OCI-LY1 (cell line): ENCODE results near the gene RRAS2.

Experiments used
- H2AFZ ChIP-seq: fragments of 200-600 bp; sonication (generic), shearing (Covaris generic); 2 replicates; pipeline ENCODE4 v1.6.0; 2014; ENCODE audit warnings: antibody characterized with exemption, mild to moderate bottlenecking, low read length
- H3F3A ChIP-seq: fragments of 200-600 bp; sonication (generic), shearing (Covaris generic); 2 replicates; pipeline ENCODE4 v1.6.0; 2014; ENCODE audit warnings: mild to moderate bottlenecking, antibody characterized with exemption, low read length, moderate library complexity; ENCODE audit not compliant: insufficient read depth
- H3K27ac ChIP-seq: fragments of 200-600 bp; sonication (generic); 2 replicates; pipeline ENCODE4 v1.5.1; 2014; ENCODE audit warnings: low read length, mixed run types, mild to moderate bottlenecking, low read depth; ENCODE audit not compliant: poor library complexity, severe bottlenecking
- H3K27me3 ChIP-seq: fragments of 200-600 bp; sonication (generic); 2 replicates; pipeline ENCODE4 v1.6.0; 2014; ENCODE audit warnings: antibody characterized with exemption, mild to moderate bottlenecking, low read length, moderate library complexity; ENCODE audit not compliant: insufficient read depth
- H3K36me3 ChIP-seq: fragments of 200-600 bp; sonication (generic); 2 replicates; pipeline ENCODE4 v1.6.1; 2014; ENCODE audit warnings: mild to moderate bottlenecking, antibody characterized with exemption, low read length, moderate library complexity, mixed read lengths; ENCODE audit not compliant: insufficient read depth
- H3K4me1 ChIP-seq: fragments of 200-600 bp; sonication (generic); 2 replicates; pipeline ENCODE4 v1.5.1; 2014; ENCODE audit warnings: mild to moderate bottlenecking, low read length, moderate library complexity; ENCODE audit not compliant: insufficient read depth, severe bottlenecking
- H3K4me2 ChIP-seq: fragments of 200-600 bp; sonication (generic), shearing (Covaris generic); 2 replicates; pipeline ENCODE4 v1.6.1; 2014; ENCODE audit warnings: low read length
- H3K4me3 ChIP-seq: fragments of 200-600 bp; sonication (generic); 2 replicates; pipeline ENCODE4 v1.5.1; 2014; ENCODE audit warnings: low read length, low read depth, mild to moderate bottlenecking, mixed read lengths; ENCODE audit not compliant: poor library complexity, severe bottlenecking
- H3K79me2 ChIP-seq: fragments of 200-600 bp; shearing (Covaris generic); 2 replicates; pipeline ENCODE4 v1.6.1; 2016; ENCODE audit warnings: mixed run types, low read length, mixed read lengths; ENCODE audit not compliant: insufficient read depth
- H3K9ac ChIP-seq: fragments of 200-600 bp; sonication (generic), shearing (Covaris generic); 2 replicates; pipeline ENCODE4 v1.6.1; 2014; ENCODE audit warnings: mild to moderate bottlenecking, low read length, mixed read lengths
- H3K9me2 ChIP-seq: fragments of 200-600 bp; sonication (generic), shearing (Covaris generic); 2 replicates; pipeline ENCODE4 v1.6.1; 2014; ENCODE audit warnings: low read depth, mild to moderate bottlenecking, low read length, mixed read lengths
- H3K9me3 ChIP-seq: fragments of 200-600 bp; shearing (Covaris generic); 2 replicates; pipeline ENCODE4 v1.6.1; 2014; ENCODE audit warnings: low read length, mixed read lengths
- H4K20me1 ChIP-seq: fragments of 200-600 bp; sonication (generic), shearing (Covaris generic); 2 replicates; pipeline ENCODE4 v1.6.0; 2016; ENCODE audit warnings: mild to moderate bottlenecking, low read length; ENCODE audit not compliant: insufficient read depth
- EZH2 ChIP-seq: fragments of 200-600 bp; sonication (generic), shearing (Covaris generic); IDR thresholded peaks from 2 replicates; pipeline ENCODE4 v1.8.0; 2017; ENCODE audit warnings: borderline replicate concordance, mixed run types, mild to moderate bottlenecking, antibody characterized with exemption, low read length, moderate library complexity, mixed read lengths
- TF ChIP-seq, protein P1 (sequence below): fragments of 200-600 bp; sonication (generic), shearing (Covaris generic); IDR thresholded peaks from 2 replicates; pipeline ENCODE4 v1.5.1; 2017; ENCODE audit warnings: mild to moderate bottlenecking, antibody characterized with exemption, low read length, moderate library complexity, mixed read lengths

RRAS2 gene

DNA sequence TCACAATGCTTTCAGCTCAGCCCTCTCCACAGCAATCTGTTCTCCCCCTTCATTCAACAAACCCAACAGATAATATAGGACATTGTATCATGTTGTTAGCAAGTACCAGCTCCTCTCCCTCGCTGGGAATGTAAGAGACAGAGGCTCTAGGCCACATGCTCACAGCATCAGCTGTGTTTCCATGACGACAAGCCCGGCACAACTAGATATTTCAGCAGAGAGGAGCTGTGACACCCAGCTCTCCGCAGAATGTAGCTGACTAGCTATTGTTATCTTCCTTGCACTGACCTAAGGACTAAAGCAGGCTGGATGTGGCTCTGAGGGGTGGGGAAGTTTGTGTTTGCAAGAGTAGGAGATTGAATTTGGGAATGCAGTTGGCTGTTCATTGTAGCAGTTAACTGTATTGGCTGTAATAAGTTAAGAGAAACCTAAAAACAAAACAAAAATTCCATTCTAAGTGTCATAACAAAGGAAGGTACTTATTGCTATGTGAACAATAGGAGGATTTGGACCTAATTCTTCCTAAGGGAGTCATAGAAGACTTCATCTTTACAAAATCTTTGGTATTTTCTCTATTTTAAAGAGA is 28.0 kb upstream of the RRAS2 start:
- Histone ChIP-seq H3K4me1 (no peaks in the 10 kb centered on the region), H3K9me2 (no peaks in the 10 kb centered on the region), H3F3A (no peaks in the 10 kb centered on the region), H3K9me3 (no peaks in the 10 kb centered on the region), H3K36me3 (no peaks in the 10 kb centered on the region), H3K27ac (no peak overlapping the region), H4K20me1 (no peaks in the 10 kb centered on the region), H3K4me3 (no peak overlapping the region), H3K79me2 (no peaks in the 10 kb centered on the region), H3K4me2 (no peak overlapping the region), H2AFZ (no peak overlapping the region), H3K9ac (no peak overlapping the region), H3K27me3 (no peaks in the 10 kb centered on the region)
- no peak for TF ChIP-seq EZH2
- TF ChIP-seq, protein P1, sequence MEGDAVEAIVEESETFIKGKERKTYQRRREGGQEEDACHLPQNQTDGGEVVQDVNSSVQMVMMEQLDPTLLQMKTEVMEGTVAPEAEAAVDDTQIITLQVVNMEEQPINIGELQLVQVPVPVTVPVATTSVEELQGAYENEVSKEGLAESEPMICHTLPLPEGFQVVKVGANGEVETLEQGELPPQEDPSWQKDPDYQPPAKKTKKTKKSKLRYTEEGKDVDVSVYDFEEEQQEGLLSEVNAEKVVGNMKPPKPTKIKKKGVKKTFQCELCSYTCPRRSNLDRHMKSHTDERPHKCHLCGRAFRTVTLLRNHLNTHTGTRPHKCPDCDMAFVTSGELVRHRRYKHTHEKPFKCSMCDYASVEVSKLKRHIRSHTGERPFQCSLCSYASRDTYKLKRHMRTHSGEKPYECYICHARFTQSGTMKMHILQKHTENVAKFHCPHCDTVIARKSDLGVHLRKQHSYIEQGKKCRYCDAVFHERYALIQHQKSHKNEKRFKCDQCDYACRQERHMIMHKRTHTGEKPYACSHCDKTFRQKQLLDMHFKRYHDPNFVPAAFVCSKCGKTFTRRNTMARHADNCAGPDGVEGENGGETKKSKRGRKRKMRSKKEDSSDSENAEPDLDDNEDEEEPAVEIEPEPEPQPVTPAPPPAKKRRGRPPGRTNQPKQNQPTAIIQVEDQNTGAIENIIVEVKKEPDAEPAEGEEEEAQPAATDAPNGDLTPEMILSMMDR: no peak

DNA sequence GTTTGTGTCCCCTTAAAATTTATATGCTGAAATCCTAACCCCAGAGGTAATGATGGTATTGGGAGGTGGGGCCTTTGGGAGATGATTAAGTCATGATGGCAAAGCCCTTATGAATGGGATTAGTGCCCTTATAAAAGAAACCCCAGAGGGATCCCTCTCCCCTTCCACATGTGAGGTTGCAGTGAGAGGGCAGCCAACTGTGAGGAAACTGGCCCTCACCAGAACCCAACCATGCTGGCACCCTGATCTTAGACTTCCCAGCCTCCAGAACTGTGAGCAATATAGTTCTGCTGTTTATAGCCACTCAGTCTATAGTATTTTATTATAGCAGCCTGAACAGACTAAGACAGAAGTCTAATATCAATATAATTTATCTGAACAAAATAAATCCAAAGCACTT is 27.1 kb upstream of the RRAS2 start:
- H3K27me3 ChIP-seq: peaks cover 5% of the 10 kb centered on the region; the same call in 1 of the 2 replicates
- H3K9ac ChIP-seq: no peak overlapping the region
- no peak overlapping the region for H3K4me2 ChIP-seq
- no peaks in the 10 kb centered on the region for H3K9me3 ChIP-seq
- no peaks in the 10 kb centered on the region for H3K4me1 ChIP-seq
- H3K9me2 ChIP-seq: no peaks in the 10 kb centered on the region
- H3K27ac ChIP-seq: no peak overlapping the region
- H3K36me3 ChIP-seq: no peaks in the 10 kb centered on the region
- no peak overlapping the region for H3K4me3 ChIP-seq
- H3K79me2 ChIP-seq: no peaks in the 10 kb centered on the region
- TF ChIP-seq, protein P1: no peak
- no peak for TF ChIP-seq EZH2
- H3F3A ChIP-seq: no peaks in the 10 kb centered on the region
- H2AFZ ChIP-seq: no peak overlapping the region
- no peaks in the 10 kb centered on the region for H4K20me1 ChIP-seq

DNA sequence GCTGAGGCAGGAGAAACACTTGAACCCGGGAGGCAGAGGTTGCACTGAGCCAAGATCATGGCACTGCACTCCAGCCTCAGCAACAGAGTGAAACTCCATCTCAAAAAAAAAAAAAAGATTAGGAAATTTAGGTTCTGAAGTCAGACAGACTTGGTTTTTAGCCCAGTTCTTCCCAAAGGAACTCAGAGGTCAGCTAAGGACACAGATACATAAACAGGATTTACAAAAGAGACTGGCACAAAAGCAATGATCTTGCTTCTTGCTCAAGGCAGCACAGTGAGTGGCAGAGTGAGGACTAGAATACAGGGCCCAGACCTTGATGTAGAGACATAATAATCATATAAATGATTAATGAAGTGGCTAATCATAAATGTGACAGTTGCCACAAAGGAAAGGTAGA is 25.4 kb upstream of the RRAS2 start:
- TF ChIP-seq, protein P1: no peak
- TF ChIP-seq EZH2: no peak
- Histone ChIP-seq H3K4me3 (no peak overlapping the region), H4K20me1 (no peaks in the 10 kb centered on the region), H3K79me2 (no peaks in the 10 kb centered on the region), H3K9ac (no peak overlapping the region), H3K36me3 (no peaks in the 10 kb centered on the region), H3K9me3 (no peaks in the 10 kb centered on the region), H3K27ac (no peak overlapping the region), H3K9me2 (no peaks in the 10 kb centered on the region), H2AFZ (no peak overlapping the region), H3F3A (no peaks in the 10 kb centered on the region), H3K4me1 (no peaks in the 10 kb centered on the region), H3K27me3 (peaks cover 5% of the 10 kb centered on the region; the same call in 1 of the 2 replicates), H3K4me2 (no peak overlapping the region)
